ENCODE measurements around the gene DIO3. TPM values are rescaled to one million over a fixed set of nuclear protein-coding genes. Genes with fewer than 3 reads are reported as not detected.

Gene DIO3
- total RNA-seq, 2 experiments from 2014 or later: not detected

DNA sequence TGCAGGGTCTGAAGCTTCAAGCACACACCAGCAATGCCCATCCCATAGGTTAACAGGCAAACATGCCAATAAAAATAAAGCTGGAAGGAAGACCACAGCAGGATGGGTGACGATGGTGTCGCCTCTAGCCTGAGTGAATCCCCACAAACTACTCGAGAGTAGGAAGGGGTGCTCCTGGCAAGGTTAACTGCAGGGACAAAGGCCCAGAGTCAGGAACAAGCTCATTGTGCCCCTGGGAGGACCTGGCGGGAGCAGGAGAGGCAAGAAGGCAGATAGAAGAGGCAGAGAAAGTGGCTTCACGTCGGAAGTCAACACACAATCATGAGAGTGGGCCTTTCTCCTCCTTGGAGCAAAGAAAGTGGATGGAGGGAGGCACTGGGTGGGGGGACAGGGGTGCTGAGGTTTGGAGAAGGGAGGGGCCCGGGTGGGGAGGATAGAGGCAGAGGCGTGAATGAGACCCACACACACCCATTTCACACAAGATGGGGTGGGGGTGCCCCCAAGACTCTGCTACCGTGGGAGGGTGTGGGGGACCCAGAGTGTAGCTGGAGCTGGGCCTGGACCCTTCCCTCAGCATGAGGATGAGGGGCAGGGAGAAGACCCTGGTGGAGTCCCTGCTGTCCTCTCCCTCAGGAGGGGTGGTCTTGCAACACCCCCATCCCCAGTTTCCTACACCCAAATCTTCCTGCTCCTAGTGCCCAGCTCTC is 43.1 kb downstream of the DIO3 start:
- intact Hi-C loops (cut with DNase I, micrococcal nuclease): no loop called here

DNA sequence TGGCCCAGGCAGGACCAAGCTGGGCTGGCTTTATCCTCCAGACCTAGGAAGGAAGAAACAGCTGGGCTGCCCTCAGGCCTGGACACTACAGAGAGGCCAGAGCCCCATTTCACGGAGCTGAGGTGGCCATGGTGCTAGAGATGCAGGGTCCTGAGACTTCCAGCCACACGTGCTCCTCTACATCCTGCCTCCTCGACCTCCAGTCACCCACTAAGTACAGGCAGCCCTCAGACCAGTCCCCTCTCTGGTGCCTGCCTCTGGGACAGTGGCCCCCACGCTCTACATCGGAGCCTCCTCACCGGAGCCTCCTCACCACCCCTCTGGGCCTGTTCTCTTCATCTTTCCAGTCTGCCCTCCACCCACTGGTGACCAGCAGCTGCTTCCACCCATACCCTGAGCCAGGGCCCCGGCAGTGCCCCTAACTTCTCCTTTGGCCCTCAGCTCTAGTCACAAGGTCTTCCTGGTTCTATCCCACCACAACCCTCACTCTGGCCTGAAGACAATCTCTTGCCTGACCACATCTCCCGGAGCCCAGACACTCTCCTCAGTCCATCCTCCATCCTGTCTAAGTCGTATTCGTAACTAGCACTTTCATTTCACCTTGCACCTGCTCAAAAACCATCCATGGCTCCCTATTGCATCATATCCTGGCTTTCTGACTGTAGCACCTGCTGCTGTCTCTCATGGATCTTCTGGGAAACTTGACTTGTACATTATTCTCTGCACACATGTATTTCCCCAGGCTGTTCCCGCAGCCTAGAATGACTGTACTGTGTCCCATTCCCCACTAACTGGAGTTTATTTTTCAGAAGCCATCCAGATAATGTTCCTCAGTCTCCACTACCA is 43.9 kb downstream of the DIO3 start:
- H3K9me3 Mint-ChIP-seq (ENCODE audit: low read depth): no peaks in the 10 kb centered on the region
- no peak for DNase-seq
- POLR2A ChIA-PET: no interaction called here

More for the DNA sequence above, 43.1 kb downstream of the DIO3 start:
- Mint-ChIP-seq H3K27me3 (peaks cover 26% of the 10 kb centered on the region), H3K9me3 (ENCODE audit: low read depth) (no peaks in the 10 kb centered on the region), H3K4me1 (no peaks in the 10 kb centered on the region), H3K36me3 (ENCODE audit: low read depth) (no peaks in the 10 kb centered on the region), H3K27ac (no peak overlapping the region), H3K4me3 (no peak overlapping the region)
- no peak for DNase-seq
- POLR2A ChIA-PET: no interaction called here
- no peak for ATAC-seq
- CTCF ChIA-PET: interaction anchor here (0.8 kb wide), 1 partner anchor 760 kb away, joined by 4 read pairs; no protein-coding TSS in a partner anchor

DNA sequence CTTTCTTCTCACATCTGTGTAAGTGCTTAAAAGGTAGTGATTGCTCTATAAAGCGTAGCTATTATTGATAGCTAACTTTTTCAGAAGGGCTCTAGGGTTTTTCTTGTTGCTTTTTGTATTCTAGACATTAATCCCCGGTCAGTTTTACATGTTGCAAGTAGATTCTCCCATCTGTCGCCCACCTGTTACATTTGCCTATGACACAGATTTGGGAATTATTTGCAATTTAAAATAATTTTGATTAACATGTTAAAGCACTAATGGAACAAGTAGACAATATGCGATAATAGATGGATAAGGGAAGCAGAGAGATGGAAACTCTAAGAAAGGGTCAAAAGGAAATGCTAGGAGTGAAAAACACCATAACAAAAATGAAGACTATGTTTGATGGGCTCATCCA is 44.5 kb downstream of the DIO3 start:
- Mint-ChIP-seq H3K4me1 (no peaks in the 10 kb centered on the region), H3K4me3 (no peak overlapping the region), H3K36me3 (ENCODE audit: low read depth) (no peaks in the 10 kb centered on the region), H3K27me3 (peaks cover 33% of the 10 kb centered on the region), H3K9me3 (ENCODE audit: low read depth) (no peaks in the 10 kb centered on the region), H3K27ac (no peak overlapping the region)
- CTCF ChIA-PET: no interaction called here
- POLR2A ChIA-PET: no interaction called here
- no peak for ATAC-seq
- DNase-seq: no peak
- intact Hi-C loops (cut with DNase I, micrococcal nuclease): no loop called here

More for the DNA sequence above, 43.9 kb downstream of the DIO3 start:
- Mint-ChIP-seq H3K27me3 (peaks cover 27% of the 10 kb centered on the region), H3K4me3 (no peak overlapping the region), H3K27ac (peak overlapping the region; percentile 8), H3K4me1 (no peaks in the 10 kb centered on the region), H3K36me3 (ENCODE audit: low read depth) (no peaks in the 10 kb centered on the region)
- CTCF ChIA-PET: no interaction called here
- no peak for ATAC-seq
- intact Hi-C loops (cut with DNase I, micrococcal nuclease): no loop called here

Other genes starting within 250 kb of the DIO3 start
- 100 to 1,000 TPM; 232 to 281 TPM for gene PPP2R5C, start 200.2 kb downstream of the DIO3 start, total RNA-seq